Activated CD8-positive, alpha-beta T cell treated with anti-CD3 and anti-CD28 coated beads for 36 hours (primary cell): ENCODE data around the gene STRA6. TPM values are rescaled to one million over a fixed set of nuclear protein-coding genes. Genes with fewer than 3 reads are reported as not detected.

ENCODE experiments used
- ATAC-seq: fragments of 200-7000 bp; cut with Tn5 transposase; one replicate; pipeline ENCODE4 v1.10.0; 2021; ENCODE audit warnings: mild to moderate bottlenecking, moderate library complexity
- CTCF ChIA-PET: fragments of 350-600 bp; sonication (Branson Sonifier 250); formaldehyde crosslinking; loops from one replicate; lab custom pipeline; 2021; ENCODE audit warnings: antibody characterized with exemption; lab: Charles Lee
- POLR2A ChIA-PET: fragments of 350-600 bp; sonication (Branson Sonifier 250); formaldehyde crosslinking; loops from one replicate; lab custom pipeline; 2021; ENCODE audit warnings: antibody characterized with exemption; lab: Charles Lee
- DNase-seq: peaks from one replicate; pipeline ENCODE4 v3.0.0-alpha.2; 2020
- H3K27ac Mint-ChIP-seq: one replicate; pipeline ENCODE4 v1.8.0; 2021; ENCODE audit warnings: mild to moderate bottlenecking, mixed read lengths
- H3K27me3 Mint-ChIP-seq: one replicate; pipeline ENCODE4 v1.8.0; 2021; ENCODE audit warnings: mixed read lengths
- H3K36me3 Mint-ChIP-seq: one replicate; pipeline ENCODE4 v1.8.0; 2021; ENCODE audit warnings: low read depth, mixed read lengths
- H3K4me1 Mint-ChIP-seq: one replicate; pipeline ENCODE4 v1.8.0; 2021; ENCODE audit warnings: low read depth, mixed read lengths
- H3K4me3 Mint-ChIP-seq: one replicate; pipeline ENCODE4 v1.8.0; 2021; ENCODE audit warnings: mild to moderate bottlenecking, moderate library complexity, mixed read lengths
- H3K9me3 Mint-ChIP-seq: one replicate; pipeline ENCODE4 v1.8.0; 2021; ENCODE audit warnings: mixed read lengths
- CTCF ChIP-seq: fragments of 200-600 bp; IDR thresholded peaks from one replicate; pipeline ENCODE4 v1.8.0; 2022; ENCODE audit warnings: antibody characterized with exemption, mild to moderate bottlenecking
- intact Hi-C: fragments of 100-400 bp; cut with micrococcal nuclease; formaldehyde crosslinking; loops from one replicate; pipeline ENCODE4 v1.10.0; 2022
- total RNA-seq, 2 experiments: library from RNA; stranded (reverse); gene quantifications; one replicate each; pipeline ENCODE4 v1.2.3, GENCODE V29; 2021

STRA6 gene
- total RNA-seq, 2 experiments from 2014 or later: 0.51 to 0.72 TPM

- H3K9me3 Mint-ChIP-seq: no peaks in the 10 kb centered on the region
- H3K4me1 Mint-ChIP-seq: no peaks in the 10 kb centered on the region
- H3K27me3 Mint-ChIP-seq: no peaks in the 10 kb centered on the region
- ChIA-PET CTCF (no interaction called here), POLR2A (interaction anchor here (0.9 kb wide), 1 partner anchor 47 kb away, joined by 3 read pairs; no protein-coding TSS in a partner anchor)
- no peak overlapping the region for H3K4me3 Mint-ChIP-seq
- intact Hi-C loops: no loop called here
- DNase-seq: no peak
- H3K27ac Mint-ChIP-seq: no peak overlapping the region
- no peak for ATAC-seq
- no peaks in the 10 kb centered on the region for H3K36me3 Mint-ChIP-seq
- TF ChIP-seq CTCF: no peak
Observed at GRCh38 chr15:74174958-74175253, 27.7 kb downstream of the STRA6 start.

GRCh38 chr15:74174219-74174957, 28.2 kb downstream of the STRA6 start:
- DNase-seq (no peak), ATAC-seq (no peak)
- TF ChIP-seq CTCF: no peak
- no peak overlapping the region for H3K4me3 Mint-ChIP-seq
- ChIA-PET POLR2A (interaction anchor here (0.9 to 1.1 kb wide), 2 partner anchors 46 to 135 kb away, joined by 3 read pairs; no protein-coding TSS in a partner anchor), CTCF (no interaction called here)
- no peaks in the 10 kb centered on the region for H3K27me3 Mint-ChIP-seq
- no peaks in the 10 kb centered on the region for H3K9me3 Mint-ChIP-seq
- intact Hi-C loops: no loop called here
- no peak overlapping the region for H3K27ac Mint-ChIP-seq
- H3K4me1 Mint-ChIP-seq: no peaks in the 10 kb centered on the region
- no peaks in the 10 kb centered on the region for H3K36me3 Mint-ChIP-seq

GRCh38 chr15:74173380-74174218, 29.0 kb downstream of the STRA6 start, which contains the start of gene ISLR:
TSS of gene ISLR (plus strand) at chr15:74173710. CDS start at chr15:74174859, 1,149 bp downstream.
- Mint-ChIP-seq H3K36me3 (no peaks in the 10 kb centered on the region), H3K27ac (no peak within 1 kb of the TSS), H3K9me3 (no peaks in the 10 kb centered on the region), H3K4me3 (no peak within 1 kb of the TSS), H3K4me1 (no peaks in the 10 kb centered on the region), H3K27me3 (no peaks in the 10 kb centered on the region)
- ChIA-PET POLR2A (interaction anchor here (1.1 kb wide), 1 partner anchor 136 kb away, joined by 3 read pairs; no protein-coding TSS in a partner anchor), CTCF (no interaction called here)
- intact Hi-C loops: no loop called here
- no peak for ATAC-seq
- no peak for TF ChIP-seq CTCF
- DNase-seq: no peak

- no peak overlapping the region for H3K4me3 Mint-ChIP-seq
- no peak for TF ChIP-seq CTCF
- H3K9me3 Mint-ChIP-seq: no peaks in the 10 kb centered on the region
- POLR2A ChIA-PET: interaction anchor here (0.6 kb wide), 1 partner anchor 119 kb away, joined by 3 read pairs; no protein-coding TSS in a partner anchor
- H3K27ac Mint-ChIP-seq: no peak overlapping the region
- no peaks in the 10 kb centered on the region for H3K4me1 Mint-ChIP-seq
- H3K27me3 Mint-ChIP-seq: no peaks in the 10 kb centered on the region
- intact Hi-C loops: no loop called here
- H3K36me3 Mint-ChIP-seq: no peaks in the 10 kb centered on the region
- ATAC-seq (no peak), DNase-seq (no peak)
- CTCF ChIA-PET: no interaction called here
Observed at GRCh38 chr15:74172701-74173379, 29.7 kb downstream of the STRA6 start.
